ENCODE results near the gene CD300LD. TPM values are rescaled to one million over a fixed set of nuclear protein-coding genes. Genes with fewer than 3 reads are reported as not detected.

The CD300LD gene
- total RNA-seq, 4 donors from 2014 or later = not detected

- WGBS, 2 donors = 51 to 84% methylated on average over 4 to 6 of the region's 6 CpGs
- Histone ChIP-seq H3K27me3 (no peaks in the 10 kb centered on the region), H3K4me3 (replicated peaks in 1 of 3) (no peak overlapping the region), H3K4me1 (peaks cover 0 to 25% of the 10 kb centered on the region in 2 donors), H3K27ac (peak overlapping the region in 1 of 3 donors; percentile 37), H3K36me3 (no peaks in the 10 kb centered on the region), H3K9me3 (no peaks in the 10 kb centered on the region)
- no peak for TF ChIP-seq CTCF (IDR thresholded peaks at IDR 0.05)
- TF ChIP-seq POLR2A (IDR thresholded peaks at IDR 0.05) = no peak
- intact Hi-C loops (cut with DNase I) = no loop called here
- peak; percentile 37 to 53 for DNase-seq
Observed at GRCh38 chr17:74604200-74604599, 12.1 kb upstream of the CD300LD start.

- no peak for DNase-seq
- Histone ChIP-seq H3K27me3 (no peaks in the 10 kb centered on the region), H3K27ac (peak overlapping the region in 1 of 3 donors; percentile 37), H3K4me1 (peaks cover 0 to 29% of the 10 kb centered on the region in 2 donors), H3K9me3 (no peaks in the 10 kb centered on the region), H3K36me3 (no peaks in the 10 kb centered on the region), H3K4me3 (replicated peaks in 1 of 3) (no peak overlapping the region)
- TF ChIP-seq CTCF (IDR thresholded peaks at IDR 0.05) (no peak), POLR2A (IDR thresholded peaks at IDR 0.05) (no peak)
- WGBS, 2 donors = 87% methylated on average over 5 of the region's 5 CpGs
- intact Hi-C loops (cut with DNase I) = no loop called here
Observed at GRCh38 chr17:74603746-74604145, 11.7 kb upstream of the CD300LD start.

- Histone ChIP-seq H3K27me3 (no peaks in the 10 kb centered on the region), H3K36me3 (no peaks in the 10 kb centered on the region), H3K27ac (no peak overlapping the region), H3K4me1 (peaks cover 0 to 31% of the 10 kb centered on the region in 2 donors), H3K4me3 (replicated peaks in 1 of 3) (no peak overlapping the region), H3K9me3 (no peaks in the 10 kb centered on the region)
- intact Hi-C loops (cut with DNase I) = no loop called here
- 76 to 78% methylated on average over 6 of the region's 6 CpGs for WGBS, 2 donors
- no peak for TF ChIP-seq CTCF (IDR thresholded peaks at IDR 0.05)
- no peak for TF ChIP-seq POLR2A (IDR thresholded peaks at IDR 0.05)
- no peak for DNase-seq
Observed at GRCh38 chr17:74603037-74603635, 11.1 kb upstream of the CD300LD start.

- Histone ChIP-seq H3K4me3 (replicated peaks in 1 of 3) (no peak overlapping the region), H3K36me3 (no peaks in the 10 kb centered on the region), H3K27me3 (no peaks in the 10 kb centered on the region), H3K9me3 (no peaks in the 10 kb centered on the region), H3K27ac (no peak overlapping the region), H3K4me1 (peaks cover 0 to 31% of the 10 kb centered on the region in 2 donors)
- intact Hi-C loops (cut with DNase I) = no loop called here
- WGBS, 2 donors = 54 to 60% methylated on average over 12 of the region's 12 CpGs
- TF ChIP-seq CTCF (IDR thresholded peaks at IDR 0.05) (peak in 4 of 6 experiments; percentile 16 to 54 (median 34)), POLR2A (IDR thresholded peaks at IDR 0.05) (no peak)
- peak in 1 of 2 donors; percentile 12 for DNase-seq
Observed at GRCh38 chr17:74601944-74602572, 10.0 kb upstream of the CD300LD start.

- Histone ChIP-seq H3K36me3 (no peaks in the 10 kb centered on the region), H3K9me3 (no peaks in the 10 kb centered on the region), H3K4me1 (peaks cover 0 to 17% of the 10 kb centered on the region in 2 donors), H3K27me3 (no peaks in the 10 kb centered on the region), H3K4me3 (replicated peaks in 1 of 3) (no peak overlapping the region), H3K27ac (no peak overlapping the region)
- WGBS, 2 donors = 61 to 62% methylated on average over 10 of the region's 10 CpGs
- TF ChIP-seq CTCF (IDR thresholded peaks at IDR 0.05) (no peak), POLR2A (IDR thresholded peaks at IDR 0.05) (no peak)
- intact Hi-C loops (cut with DNase I) = no loop called here
- no peak for DNase-seq
Observed at GRCh38 chr17:74599448-74599939, 7.4 kb upstream of the CD300LD start.
